Ecto neural progenitor cell (in vitro differentiated cells): ENCODE data around the gene DAPK1.
"Not testable (repeated sequence)": the region's sequence is repeated elsewhere in the genome, so short reads cannot be mapped to it uniquely, and the experiment has no call there.

Experiments
- DNase-seq: peaks from one replicate; pipeline ENCODE4 v3.0.0-alpha.2; 2018; ENCODE audit warnings: low spot score

Gene DAPK1

DNA sequence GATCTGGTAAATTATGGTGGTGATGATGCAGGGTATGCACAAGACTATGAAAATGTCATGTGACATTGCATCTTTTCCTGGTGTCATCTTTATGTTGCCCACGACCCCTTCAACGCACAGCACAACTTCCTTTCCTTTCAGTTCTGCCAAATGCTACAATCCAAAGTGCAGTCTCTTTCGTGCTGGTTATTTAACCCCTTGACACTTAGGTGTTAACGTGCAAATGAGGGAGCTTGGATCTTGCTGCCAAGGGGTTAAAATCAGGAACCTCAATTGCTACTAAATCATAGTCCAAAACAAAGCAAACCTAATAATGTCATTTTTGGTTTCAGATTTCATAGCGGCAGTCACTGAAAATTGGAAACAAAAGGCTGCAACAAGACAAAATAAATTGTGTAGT, 244.2 kb downstream of the DAPK1 start:
- DNase-seq, result no peak

GRCh38 chr9:87742813-87743428, 245.3 kb downstream of the DAPK1 start:
- DNase-seq, result no peak

DNA sequence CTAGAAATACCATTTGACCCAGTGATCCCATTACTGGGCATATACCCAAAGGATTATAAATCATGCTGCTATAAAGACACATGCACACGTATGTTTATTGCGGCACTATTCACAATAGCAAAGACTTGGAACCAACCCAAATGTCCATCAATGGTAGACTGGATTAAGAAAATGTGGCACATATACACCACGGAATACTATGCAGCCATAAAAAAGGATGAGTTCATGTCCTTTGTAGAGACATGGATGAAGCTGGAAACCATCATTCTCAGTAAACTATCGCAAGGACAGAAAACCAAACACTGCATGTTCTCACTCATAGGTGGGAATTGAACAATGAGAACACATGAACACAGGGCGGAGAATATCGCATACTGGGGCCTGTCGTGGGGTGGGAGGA, 246.6 kb downstream of the DAPK1 start:
- not testable (repeated sequence) for DNase-seq

DNA sequence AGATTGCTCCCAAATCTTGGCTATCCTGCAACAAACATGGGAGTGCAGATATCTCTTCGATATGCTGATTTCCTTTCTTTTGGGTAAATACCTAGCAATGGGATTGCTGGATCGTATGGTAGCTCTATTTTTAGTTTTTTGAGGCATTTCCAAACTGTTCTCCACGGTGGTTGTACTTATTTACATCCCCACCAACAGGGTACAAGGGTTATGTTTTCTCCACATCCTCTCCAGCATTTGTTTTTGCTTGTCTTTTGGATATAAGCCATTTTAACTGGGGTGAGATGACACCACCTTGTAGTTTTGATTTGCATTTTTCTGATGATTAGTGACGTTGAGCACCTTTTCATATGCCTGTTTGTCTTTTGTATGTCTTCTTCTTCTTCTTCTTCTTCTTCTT, 248.5 kb downstream of the DAPK1 start:
- DNase-seq, result no peak

DNA sequence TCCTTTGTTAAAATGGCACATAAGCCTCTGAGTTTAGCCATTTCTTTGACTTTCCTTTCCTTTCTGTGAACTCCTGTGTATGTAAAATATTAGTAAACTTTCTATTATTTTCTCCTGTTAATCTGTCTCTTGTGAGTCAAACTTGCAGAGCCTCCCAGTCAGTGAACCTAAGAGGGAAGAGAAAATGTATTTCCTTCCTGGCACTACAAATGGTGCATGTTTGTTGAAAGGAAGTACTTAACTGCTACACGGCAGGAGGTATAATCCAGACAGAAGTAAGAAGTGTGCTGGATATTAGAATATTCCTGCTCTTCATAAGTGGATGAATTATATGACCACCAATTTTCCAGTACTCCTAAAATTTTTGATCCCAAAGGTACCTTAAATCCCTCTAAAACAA, 251.2 kb downstream of the DAPK1 start:
- no peak for DNase-seq

- no peak for DNase-seq
Observed at GRCh38 chr9:87749335-87750035, 251.8 kb downstream of the DAPK1 start.

GRCh38 chr9:87750726-87751125, 253.1 kb downstream of the DAPK1 start:
- DNase-seq, result no peak

DNA sequence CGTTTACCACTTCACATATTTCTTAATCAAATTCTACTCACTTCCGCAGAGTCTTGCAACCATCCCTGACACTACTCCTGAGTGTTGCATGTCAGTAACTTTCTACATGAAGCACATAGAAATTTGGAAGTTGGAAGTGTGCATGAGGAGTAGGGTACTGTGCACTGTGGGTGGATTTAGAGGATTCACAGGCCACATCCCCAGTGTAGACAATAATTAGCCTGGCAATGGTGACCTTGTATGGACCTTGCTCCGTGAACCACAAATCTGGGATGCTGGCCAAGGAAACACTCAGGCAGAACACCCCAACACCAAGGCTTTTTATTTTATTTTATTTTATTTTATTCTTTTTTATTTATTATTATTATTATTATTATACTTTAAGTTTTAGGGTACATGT, 253.8 kb downstream of the DAPK1 start:
- no peak for DNase-seq

GRCh38 chr9:87751868-87752267, 254.2 kb downstream of the DAPK1 start:
- no peak for DNase-seq

- no peak for DNase-seq
Observed at GRCh38 chr9:87753313-87753712, 255.6 kb downstream of the DAPK1 start.
